ENCODE measurements around the gene RBP3.

GRCh38 chr10:47332371-47332770 lies 15.8 kb upstream of the RBP3 start:
- TF ChIP-seq POLR2A (IDR thresholded peaks at IDR 0.05) (no peak), CTCF (IDR thresholded peaks at IDR 0.05) (no peak), POLR2AphosphoS5 (IDR thresholded peaks at IDR 0.05; ENCODE audit: insufficient read depth in 1 of 2, low read depth in 1 of 2) (no peak)
